Brain microvascular endothelial cell (primary cell): ENCODE results near the gene ERLIN1.

Source experiments
- DNase-seq: peaks from one replicate; pipeline ENCODE4 v3.0.0-alpha.2; 2020
- H3K27ac ChIP-seq: fragments of 250-450 bp; sonication (Bioruptor Pico); 2 replicates; pipeline ENCODE4 v1.5.1; 2020; ENCODE audit warnings: mild to moderate bottlenecking, moderate library complexity
- H3K27me3 ChIP-seq: fragments of 250-450 bp; sonication (Bioruptor Pico); replicated peaks from 2 replicates; pipeline ENCODE4 v1.5.1; 2020; ENCODE audit warnings: mild to moderate bottlenecking
- H3K36me3 ChIP-seq: fragments of 250-450 bp; sonication (Bioruptor Pico); replicated peaks from 2 replicates; pipeline ENCODE4 v1.5.1; 2020; ENCODE audit warnings: mild to moderate bottlenecking
- H3K4me3 ChIP-seq: 2 replicates; pipeline ENCODE4 v1.5.1; 2011; ENCODE audit warnings: low read depth, mild to moderate bottlenecking, control low read depth, low read length, moderate library complexity
- CTCF ChIP-seq: IDR thresholded peaks from 2 replicates; pipeline ENCODE4 v1.5.1; 2011; ENCODE audit warnings: low read depth, mild to moderate bottlenecking, moderate library complexity, low read length, control low read depth, inconsistent platforms; ENCODE audit errors: missing control alignments
- in situ Hi-C: cut with HindIII; loops from 2 replicates; pipeline ENCODE4 v1.10.0; 2017; ENCODE audit warnings: low sequenced_read_pairs, low pct_ligation_motif_present

The ERLIN1 gene

GRCh38 chr10:100120550-100120949, 65.3 kb downstream of the ERLIN1 start:
- no peak overlapping the region for H3K4me3 ChIP-seq
- H3K27me3 ChIP-seq, result no peaks in the 10 kb centered on the region
- TF ChIP-seq CTCF, result no peak
- no peak for DNase-seq
- H3K36me3 ChIP-seq, result no peaks in the 10 kb centered on the region
- in situ Hi-C loops, result no loop called here
- no peak overlapping the region for H3K27ac ChIP-seq

GRCh38 chr10:100119726-100120125, 66.1 kb downstream of the ERLIN1 start:
- no peak for DNase-seq
- TF ChIP-seq CTCF, result no peak
- Histone ChIP-seq H3K36me3 (no peaks in the 10 kb centered on the region), H3K27ac (no peak overlapping the region), H3K4me3 (no peak overlapping the region), H3K27me3 (no peaks in the 10 kb centered on the region)
- in situ Hi-C loops, result no loop called here

GRCh38 chr10:100114976-100115770, 70.7 kb downstream of the ERLIN1 start:
- Histone ChIP-seq H3K27me3 (no peaks in the 10 kb centered on the region), H3K36me3 (no peaks in the 10 kb centered on the region), H3K27ac (no peak overlapping the region), H3K4me3 (peak overlapping the region; percentile 26)
- no peak for DNase-seq
- in situ Hi-C loops, result no loop called here
- no peak for TF ChIP-seq CTCF

GRCh38 chr10:100114460-100114859, 71.4 kb downstream of the ERLIN1 start:
- Histone ChIP-seq H3K27me3 (no peaks in the 10 kb centered on the region), H3K27ac (no peak overlapping the region), H3K36me3 (no peaks in the 10 kb centered on the region), H3K4me3 (no peak overlapping the region)
- no peak for TF ChIP-seq CTCF
- in situ Hi-C loops, result no loop called here
- no peak for DNase-seq

- H3K4me3 ChIP-seq, result no peak overlapping the region
- TF ChIP-seq CTCF, result no peak
- H3K27me3 ChIP-seq, result no peaks in the 10 kb centered on the region
- in situ Hi-C loops, result no loop called here
- no peaks in the 10 kb centered on the region for H3K36me3 ChIP-seq
- H3K27ac ChIP-seq, result no peak overlapping the region
- no peak for DNase-seq
These were observed 76.2 kb downstream of the ERLIN1 start for GRCh38 chr10:100109670-100110069.

GRCh38 chr10:100106865-100107264, 79.0 kb downstream of the ERLIN1 start:
- DNase-seq, result no peak
- H3K27ac ChIP-seq, result no peak overlapping the region
- in situ Hi-C loops, result no loop called here
- H3K36me3 ChIP-seq, result no peaks in the 10 kb centered on the region
- TF ChIP-seq CTCF, result no peak
- H3K4me3 ChIP-seq, result no peak overlapping the region
- no peaks in the 10 kb centered on the region for H3K27me3 ChIP-seq
